NB4 (cell line): ENCODE data around the gene SEPTIN14.

Experiments
- CTCF ChIP-seq: IDR thresholded peaks from one replicate; pipeline ENCODE4 v1.5.1; 2012; ENCODE audit warnings: low read depth, low read length
- POLR2A ChIP-seq: IDR thresholded peaks from 2 replicates; pipeline ENCODE4 v1.6.1; 2011; ENCODE audit warnings: mild to moderate bottlenecking; ENCODE audit not compliant: insufficient read length; ENCODE audit errors: extremely low read depth

- TF ChIP-seq POLR2A = no peak
- no peak for TF ChIP-seq CTCF
Observed at GRCh38 chr7:55838595-55838994, 24.0 kb downstream of the SEPTIN14 start.
